ENCODE measurements around the gene ASXL3. TPM values are rescaled to one million over a fixed set of nuclear protein-coding genes. Genes with fewer than 3 reads are reported as not detected.

Gene ASXL3
- total and polyA plus RNA-seq, 2 donors (not counting 3 experiments of a cell fraction or from before 2014, with no cell fraction given), result 0.07 to 0.27 TPM

GRCh38 chr18:33616556-33616955 is 38.5 kb downstream of the ASXL3 start:
- ChIA-PET CTCF (interaction anchor here (1.1 kb wide), 1 partner anchor 15 kb away, joined by 4 read pairs; no protein-coding TSS in a partner anchor), POLR2A (no interaction called here)
- no peaks in the 10 kb centered on the region for H3K9me1 ChIP-seq (replicated peaks; ENCODE audit: control insufficient read depth, extremely low read depth, insufficient read depth, low read length)
- H3K4me2 ChIP-seq (ENCODE audit: insufficient read depth, low read length), result no peak overlapping the region
- no peaks in the 10 kb centered on the region for H3K79me2 ChIP-seq (ENCODE audit: control insufficient read depth, insufficient read depth, low read length)
- H3K27ac ChIP-seq (ENCODE audit: insufficient read depth, low read depth, low read length), result no peak overlapping the region
- no peak for DNase-seq (ENCODE audit: low read depth, low spot score)
- H2AFZ ChIP-seq (ENCODE audit: low read depth, low read length), result no peak overlapping the region
- H3K4me3 ChIP-seq (replicated peaks in 1 of 3; ENCODE audit: insufficient read depth in 1 of 3, low read depth in 1 of 3, low read length in 3 of 3), result no peak overlapping the region
- H3K9me3 ChIP-seq (replicated peaks; ENCODE audit: control insufficient read depth, insufficient read depth, low read length), result no peaks in the 10 kb centered on the region
- BruUV-seq (replicated peaks), result no TSS peak
- H3K27me3 ChIP-seq (ENCODE audit: control insufficient read depth in 2 of 2, insufficient read depth in 2 of 2, low read length in 2 of 2), result no peaks in the 10 kb centered on the region
- TF ChIP-seq FOS (IDR thresholded peaks at IDR 0.05; ENCODE audit: borderline replicate concordance, insufficient read depth, low read length), result no peak
- TF ChIP-seq, protein P1, sequence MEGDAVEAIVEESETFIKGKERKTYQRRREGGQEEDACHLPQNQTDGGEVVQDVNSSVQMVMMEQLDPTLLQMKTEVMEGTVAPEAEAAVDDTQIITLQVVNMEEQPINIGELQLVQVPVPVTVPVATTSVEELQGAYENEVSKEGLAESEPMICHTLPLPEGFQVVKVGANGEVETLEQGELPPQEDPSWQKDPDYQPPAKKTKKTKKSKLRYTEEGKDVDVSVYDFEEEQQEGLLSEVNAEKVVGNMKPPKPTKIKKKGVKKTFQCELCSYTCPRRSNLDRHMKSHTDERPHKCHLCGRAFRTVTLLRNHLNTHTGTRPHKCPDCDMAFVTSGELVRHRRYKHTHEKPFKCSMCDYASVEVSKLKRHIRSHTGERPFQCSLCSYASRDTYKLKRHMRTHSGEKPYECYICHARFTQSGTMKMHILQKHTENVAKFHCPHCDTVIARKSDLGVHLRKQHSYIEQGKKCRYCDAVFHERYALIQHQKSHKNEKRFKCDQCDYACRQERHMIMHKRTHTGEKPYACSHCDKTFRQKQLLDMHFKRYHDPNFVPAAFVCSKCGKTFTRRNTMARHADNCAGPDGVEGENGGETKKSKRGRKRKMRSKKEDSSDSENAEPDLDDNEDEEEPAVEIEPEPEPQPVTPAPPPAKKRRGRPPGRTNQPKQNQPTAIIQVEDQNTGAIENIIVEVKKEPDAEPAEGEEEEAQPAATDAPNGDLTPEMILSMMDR (IDR thresholded peaks at IDR 0.05; ENCODE audit: extremely low read depth in 1 of 2, insufficient read depth in 1 of 2, low read depth in 1 of 2, low read length in 2 of 2), result no peak
- no peak for TF ChIP-seq GATA2 (IDR thresholded peaks at IDR 0.05; ENCODE audit: insufficient read depth, insufficient read length, low read depth, low read length)
- TF ChIP-seq POLR2A (IDR thresholded peaks at IDR 0.05; ENCODE audit: low read depth, low read length), result no peak
- no peak for TF ChIP-seq MYC (IDR thresholded peaks at IDR 0.05; ENCODE audit: low read depth, low read length)
- no peak for TF ChIP-seq JUN (IDR thresholded peaks at IDR 0.05; ENCODE audit: borderline replicate concordance, insufficient read depth, insufficient read length, low read depth)
- TF ChIP-seq POLR2AphosphoS5 (IDR thresholded peaks at IDR 0.05; ENCODE audit: insufficient read depth, low read depth, low read length), result no peak
- TF ChIP-seq, protein P2, sequence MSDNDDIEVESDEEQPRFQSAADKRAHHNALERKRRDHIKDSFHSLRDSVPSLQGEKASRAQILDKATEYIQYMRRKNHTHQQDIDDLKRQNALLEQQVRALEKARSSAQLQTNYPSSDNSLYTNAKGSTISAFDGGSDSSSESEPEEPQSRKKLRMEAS (IDR thresholded peaks at IDR 0.05; ENCODE audit: insufficient read depth, insufficient read length), result no peak
- TF ChIP-seq EZH2 (IDR thresholded peaks at IDR 0.05; ENCODE audit: borderline replicate concordance, low read depth, low read length, severe bottlenecking), result no peak
- H3K4me1 ChIP-seq (ENCODE audit: control insufficient read depth, extremely low read depth, insufficient read depth, low read length), result no peaks in the 10 kb centered on the region
- no peaks in the 10 kb centered on the region for H4K20me1 ChIP-seq (replicated peaks; ENCODE audit: control insufficient read depth, extremely low read depth, insufficient read depth, low read length)
- no peak for FAIRE-seq
- dilution Hi-C loops (cut with MboI; ENCODE audit: extremely low pct_ligation_motif_present, low sequenced_read_pairs) (no loop called here), intact Hi-C loops (cut with micrococcal nuclease) (no loop called here)
- no peaks in the 10 kb centered on the region for H3K36me3 ChIP-seq (ENCODE audit: control insufficient read depth in 2 of 2, extremely low read depth in 1 of 2, insufficient read depth in 2 of 2, low read length in 2 of 2)
- H3K9ac ChIP-seq (replicated peaks; ENCODE audit: extremely low read depth, insufficient read depth, low read length), result no peak overlapping the region
